ENCODE data around the gene DNAJC5.
A peak's percentile ranks its signal among the peaks of the same experiment; 100 is the strongest.

Gene DNAJC5

GRCh38 chr20:63941282-63942081, 46.6 kb downstream of the DNAJC5 start:
- no peak for DNase-seq (ENCODE audit: low read depth)

DNA sequence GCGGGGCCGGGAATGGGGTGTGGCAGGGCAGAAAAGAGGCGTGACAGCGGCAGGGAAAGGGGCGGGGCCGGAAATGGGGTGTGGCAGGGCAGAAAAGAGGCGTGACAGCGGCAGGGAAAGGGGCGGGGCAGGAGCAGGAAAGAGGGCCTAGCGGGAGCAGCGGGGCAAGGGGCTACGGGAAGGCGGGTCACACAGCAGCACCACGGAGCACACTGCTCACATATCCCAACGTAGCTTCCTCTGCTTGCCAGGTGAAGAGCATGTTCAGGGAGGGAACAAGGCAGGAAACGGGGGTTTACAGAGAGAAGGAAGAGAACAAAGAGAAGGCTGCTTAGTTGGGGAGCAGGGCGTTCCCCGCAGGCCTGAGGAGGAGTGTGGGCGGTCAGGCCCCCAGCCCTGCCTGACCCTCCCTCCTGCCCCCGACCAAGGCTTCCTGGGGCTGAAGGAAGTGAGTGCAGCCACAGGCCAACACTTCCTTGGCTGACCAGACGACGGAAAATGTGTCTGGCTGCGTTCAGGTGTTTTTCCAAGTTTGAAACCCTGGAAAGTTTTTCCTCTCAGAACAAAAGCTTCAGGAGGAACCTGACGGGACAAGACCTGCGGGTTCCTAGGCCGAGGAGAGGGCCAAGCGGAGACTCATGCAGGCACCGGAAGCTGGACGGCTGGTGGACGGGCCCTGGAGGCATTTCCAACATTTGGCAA, 47.5 kb downstream of the DNAJC5 start:
- DNase-seq (ENCODE audit: low read depth), result no peak

DNA sequence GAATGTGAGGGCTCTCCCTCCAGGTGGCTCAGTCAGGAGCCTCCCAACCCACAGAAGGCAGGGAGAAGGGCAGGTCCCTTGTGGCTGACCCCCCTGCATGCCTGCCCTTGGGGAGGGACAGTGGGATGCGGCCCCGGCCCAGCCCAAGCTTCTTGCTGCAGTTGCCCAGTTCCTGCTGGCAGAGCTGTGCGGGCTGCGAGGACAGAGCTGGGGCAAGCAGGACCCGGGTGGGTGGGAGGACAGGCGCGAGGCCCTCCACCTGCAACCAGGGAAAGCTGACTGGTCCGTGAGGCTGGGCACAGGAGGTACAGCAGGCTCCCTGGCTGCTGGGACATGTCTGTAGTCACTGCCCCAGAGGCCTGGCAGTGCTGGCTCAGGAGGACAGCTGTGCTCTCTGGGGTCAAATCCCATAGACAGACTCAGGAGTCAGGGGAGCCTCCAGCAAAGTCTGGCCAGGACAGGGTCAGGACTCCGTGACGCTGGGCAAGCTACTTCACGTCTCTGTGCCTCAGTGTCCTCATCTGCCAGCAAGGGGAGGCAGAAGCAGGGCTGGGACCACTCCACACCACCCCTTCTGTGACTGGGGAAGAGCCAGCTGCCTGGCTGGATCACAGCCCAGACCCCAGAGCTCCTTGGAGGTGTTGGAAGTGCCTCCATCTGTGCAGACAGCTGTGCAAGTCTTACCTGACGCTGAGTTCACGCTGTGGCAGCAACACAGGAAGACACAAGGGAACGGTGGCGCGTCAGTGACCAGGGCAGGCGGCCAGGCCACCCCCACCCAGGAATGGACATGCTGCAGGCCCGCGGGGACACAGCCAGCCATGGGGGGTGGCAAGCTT, 48.3 kb downstream of the DNAJC5 start:
- DNase-seq (ENCODE audit: low read depth), result no peak

GRCh38 chr20:63943808-63944077, 48.8 kb downstream of the DNAJC5 start:
- no peak for DNase-seq (ENCODE audit: low read depth)

GRCh38 chr20:63944078-63944941, 49.4 kb downstream of the DNAJC5 start:
- DNase-seq (ENCODE audit: low read depth), result no peak

DNA sequence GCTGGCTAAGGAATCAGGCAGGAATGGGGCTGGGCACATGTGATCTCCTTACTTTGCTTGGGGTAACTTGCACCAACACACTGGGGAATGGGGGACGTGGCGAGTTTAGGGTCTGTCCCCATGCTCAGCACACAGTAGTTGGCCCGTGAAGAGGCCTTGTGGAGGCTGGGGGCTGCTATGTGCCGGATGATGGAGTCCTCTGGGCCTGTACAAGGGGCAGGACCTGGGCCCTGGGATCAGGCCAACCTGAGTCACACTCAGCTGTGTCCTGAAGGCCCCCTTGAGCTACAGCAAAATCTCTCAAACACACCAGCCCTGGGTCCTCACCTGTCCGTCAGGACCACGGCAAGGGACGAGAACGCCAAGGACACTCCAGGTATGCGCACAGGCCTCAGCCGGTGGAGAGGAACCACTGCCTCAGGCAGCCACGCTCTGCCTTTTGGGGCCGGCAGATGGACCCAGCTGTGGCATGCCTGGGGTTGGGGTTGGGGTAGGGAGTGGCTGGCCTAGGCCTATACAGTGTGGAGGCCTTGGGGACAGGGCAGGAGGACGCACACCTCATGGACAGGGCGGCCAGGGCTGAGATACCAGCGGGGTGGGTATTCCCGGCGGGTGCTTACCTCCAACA, 50.2 kb downstream of the DNAJC5 start:
- no peak for DNase-seq (ENCODE audit: low read depth)

DNA sequence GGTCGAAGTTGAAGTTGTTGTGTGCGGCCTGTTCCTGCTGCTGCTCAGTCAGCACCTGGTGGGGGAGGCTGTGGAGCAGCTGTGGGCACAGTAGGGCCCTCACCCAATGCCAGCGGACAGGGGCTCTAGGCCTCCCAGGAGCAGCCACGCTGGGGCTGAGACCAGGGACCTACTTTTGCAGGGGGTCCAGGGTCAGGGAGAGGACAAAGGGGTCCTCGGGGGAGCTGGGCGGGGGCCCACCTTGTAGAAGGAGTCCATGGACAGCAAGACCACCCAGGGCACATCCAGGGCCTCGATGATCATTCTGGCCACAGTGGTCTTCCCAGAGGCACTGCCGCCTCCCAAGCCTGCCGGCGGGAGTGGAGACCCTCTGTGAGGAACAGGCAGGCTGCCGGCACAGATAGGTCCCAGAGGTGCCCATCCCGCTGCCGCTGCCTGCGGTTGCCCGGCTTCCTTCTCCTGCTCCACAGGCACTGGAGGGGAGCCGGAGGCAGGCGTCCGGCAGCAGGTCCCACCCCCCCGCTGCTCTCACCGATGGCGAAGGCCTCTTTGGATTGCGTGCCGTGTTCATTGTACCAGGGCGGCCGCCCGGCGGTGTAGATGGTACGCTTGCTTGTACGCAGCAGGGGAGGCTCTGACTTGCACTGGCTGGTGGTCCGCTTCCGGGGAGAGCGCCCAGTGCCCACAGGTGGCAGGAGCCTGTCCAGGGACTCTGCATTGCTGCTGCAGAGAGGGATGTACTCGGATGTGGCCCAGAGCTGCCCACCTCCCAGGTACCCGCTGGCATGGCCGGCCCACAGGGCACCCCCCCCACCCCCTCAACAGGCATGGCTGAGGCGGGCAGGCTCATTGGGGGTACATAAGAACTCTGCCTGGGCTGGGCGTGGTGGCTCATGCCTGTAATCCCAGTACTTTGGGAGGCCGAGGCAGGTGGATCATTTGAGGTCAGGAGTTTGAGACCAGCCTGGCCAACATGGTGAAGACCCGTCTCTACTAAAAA, 51.3 kb downstream of the DNAJC5 start:
- DNase-seq (ENCODE audit: low read depth), result no peak

DNA sequence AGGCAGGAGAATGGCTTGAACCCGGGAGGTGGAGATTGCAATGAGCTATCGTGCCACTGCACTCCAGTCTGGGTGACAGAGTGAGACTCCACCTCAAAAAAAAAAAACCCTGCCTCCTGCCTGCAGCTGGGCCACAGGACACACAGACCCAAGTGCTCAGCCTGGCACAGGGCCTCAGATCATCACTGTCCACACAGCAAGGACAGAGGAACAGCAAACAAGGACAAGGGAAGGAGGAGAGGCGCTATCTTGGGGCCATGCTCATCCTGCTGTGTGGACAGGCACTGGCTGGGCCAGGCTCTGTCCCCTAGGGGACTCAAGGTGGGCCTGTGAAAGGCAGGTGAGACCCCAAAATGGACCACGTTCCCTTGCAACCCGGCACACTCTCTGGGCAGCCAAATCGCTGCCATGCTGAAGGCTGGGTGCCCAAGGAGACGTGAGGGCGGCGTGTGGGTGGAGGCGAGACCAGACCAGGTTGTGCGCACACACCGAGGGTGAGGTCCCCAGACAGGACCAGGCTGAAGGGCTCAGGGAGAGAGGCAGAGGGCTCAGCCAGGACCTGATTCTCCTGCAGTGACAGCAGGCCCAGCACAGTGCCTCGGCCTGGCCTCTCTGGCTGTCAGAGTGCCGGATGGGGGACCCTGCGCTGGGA, 52.2 kb downstream of the DNAJC5 start:
- DNase-seq (ENCODE audit: low read depth), result no peak

DNA sequence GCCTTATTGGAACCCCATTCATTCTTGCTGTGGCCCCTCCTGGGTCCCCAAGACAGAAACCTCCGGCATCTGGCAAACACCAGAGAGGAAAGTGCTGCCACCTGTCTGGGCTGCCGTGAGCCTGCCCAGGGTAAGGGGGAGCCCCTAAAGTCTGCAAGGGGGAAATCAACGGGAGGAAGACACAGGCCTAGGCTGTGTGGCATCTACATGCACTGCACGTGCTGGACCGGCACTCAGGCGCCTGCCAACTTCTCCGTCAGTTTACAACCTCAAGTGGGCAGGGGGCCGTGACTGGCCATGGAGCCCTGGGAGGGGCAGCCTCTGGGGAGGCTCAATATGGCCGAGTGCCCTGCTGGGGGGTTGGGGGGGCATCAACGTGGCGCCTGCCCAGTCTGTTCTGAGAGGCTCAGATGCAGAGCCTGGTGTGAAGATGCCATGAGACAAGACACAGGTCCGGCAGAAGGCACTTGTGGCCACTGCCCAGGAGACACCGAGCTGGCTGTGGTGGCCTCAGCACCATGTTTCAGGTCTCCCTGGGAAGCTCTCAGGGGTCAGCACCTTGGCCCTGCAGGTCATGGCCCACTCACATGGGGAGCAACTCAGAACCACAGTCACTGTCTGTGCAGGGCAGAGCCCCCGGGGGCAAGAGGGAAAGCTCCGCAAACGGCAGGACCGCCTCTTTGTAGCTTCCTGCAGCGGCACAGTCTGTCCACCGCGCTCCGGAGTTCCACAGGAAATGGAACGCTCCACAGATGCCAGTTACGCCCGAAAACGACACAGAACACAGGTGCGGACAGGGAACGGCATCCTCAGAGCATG, 52.9 kb downstream of the DNAJC5 start:
- DNase-seq (ENCODE audit: low read depth), result no peak

DNA sequence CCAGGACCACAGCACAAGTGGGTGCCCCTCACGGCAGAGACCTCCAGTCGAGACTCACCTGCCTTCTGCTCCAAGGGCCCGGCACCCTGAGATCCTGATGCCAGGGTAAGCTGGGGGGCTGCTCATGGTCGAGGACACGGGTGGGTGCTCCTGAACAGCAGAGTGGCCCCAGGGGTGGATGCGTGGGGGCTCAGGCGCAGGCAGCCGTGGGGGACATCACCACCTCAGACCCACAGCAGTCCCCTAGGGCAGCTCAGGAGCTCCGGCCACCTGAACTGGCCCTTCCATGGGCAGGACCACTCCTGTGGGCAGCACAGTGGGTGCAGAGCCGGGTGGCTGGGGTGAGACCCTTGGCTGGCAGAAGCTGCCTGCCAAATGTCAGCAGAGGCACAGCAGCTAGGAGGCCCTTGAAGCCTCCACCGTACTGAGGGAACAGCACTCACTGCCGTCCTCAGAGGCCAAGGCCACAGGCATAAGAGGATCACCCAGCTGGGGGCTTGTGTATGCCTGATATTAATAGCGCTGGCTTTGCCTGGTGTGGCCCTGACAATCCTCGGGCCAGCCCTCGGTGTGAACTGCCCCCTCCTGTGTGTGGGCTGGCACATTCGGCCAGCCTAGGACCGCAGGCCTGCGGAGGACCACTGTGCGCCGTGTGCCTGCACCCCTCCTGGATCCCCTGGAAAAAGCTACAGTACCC, 55.9 kb downstream of the DNAJC5 start:
- no peak for DNase-seq (ENCODE audit: low read depth)

GRCh38 chr20:63951398-63952209, 56.7 kb downstream of the DNAJC5 start:
- DNase-seq (ENCODE audit: low read depth), result no peak

DNA sequence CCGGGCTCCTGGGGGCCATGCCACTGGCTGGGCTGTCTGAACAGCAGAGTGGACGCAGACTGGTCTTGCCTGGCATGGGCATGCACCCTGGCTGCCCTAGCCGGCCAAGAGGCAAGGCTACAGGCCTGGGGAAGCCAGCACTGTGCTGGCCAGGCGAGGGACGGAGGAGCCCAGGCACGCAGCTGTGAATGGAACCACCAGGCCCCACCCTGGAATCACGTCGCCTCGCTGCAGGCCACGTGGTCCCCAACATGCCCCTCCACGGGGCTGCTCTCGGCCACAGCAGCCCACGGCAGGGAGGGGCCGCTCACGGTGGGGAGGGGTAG, 57.2 kb downstream of the DNAJC5 start:
- DNase-seq (ENCODE audit: low read depth), result no peak

GRCh38 chr20:63952769-63953168, 57.8 kb downstream of the DNAJC5 start:
- no peak for DNase-seq (ENCODE audit: low read depth)

DNA sequence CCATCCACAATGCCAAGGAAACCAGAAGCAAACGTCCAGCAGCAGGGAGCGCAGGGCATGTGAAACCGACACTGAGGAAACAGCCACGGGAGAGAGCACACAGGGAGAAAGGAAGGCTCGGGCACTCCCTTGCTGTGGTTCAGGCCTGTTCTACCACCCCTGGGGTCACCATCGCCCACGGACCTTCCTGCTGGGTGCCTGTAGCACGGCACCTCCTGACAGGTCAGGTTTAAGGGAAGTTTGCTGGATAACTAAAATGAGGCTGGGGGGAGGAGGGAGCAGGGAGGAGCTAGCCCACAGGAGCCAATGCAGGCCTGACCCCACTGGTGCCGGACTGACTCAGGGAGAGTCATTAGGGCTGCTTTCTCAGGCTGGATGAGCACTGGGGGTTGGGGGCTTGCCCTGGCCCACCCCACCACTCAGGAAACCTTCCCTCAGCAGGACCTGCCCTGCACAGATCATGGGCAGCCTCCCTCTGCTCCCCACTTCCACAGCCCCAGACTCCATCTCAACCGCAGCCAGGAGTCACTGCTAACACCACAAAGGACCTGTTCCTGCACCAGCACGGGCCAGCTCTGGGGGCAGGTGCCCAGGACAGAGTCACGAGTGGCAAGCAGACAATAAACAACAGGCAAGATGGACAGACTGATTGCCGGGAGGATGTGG, 59.0 kb downstream of the DNAJC5 start:
- DNase-seq (ENCODE audit: low read depth), result no peak

DNA sequence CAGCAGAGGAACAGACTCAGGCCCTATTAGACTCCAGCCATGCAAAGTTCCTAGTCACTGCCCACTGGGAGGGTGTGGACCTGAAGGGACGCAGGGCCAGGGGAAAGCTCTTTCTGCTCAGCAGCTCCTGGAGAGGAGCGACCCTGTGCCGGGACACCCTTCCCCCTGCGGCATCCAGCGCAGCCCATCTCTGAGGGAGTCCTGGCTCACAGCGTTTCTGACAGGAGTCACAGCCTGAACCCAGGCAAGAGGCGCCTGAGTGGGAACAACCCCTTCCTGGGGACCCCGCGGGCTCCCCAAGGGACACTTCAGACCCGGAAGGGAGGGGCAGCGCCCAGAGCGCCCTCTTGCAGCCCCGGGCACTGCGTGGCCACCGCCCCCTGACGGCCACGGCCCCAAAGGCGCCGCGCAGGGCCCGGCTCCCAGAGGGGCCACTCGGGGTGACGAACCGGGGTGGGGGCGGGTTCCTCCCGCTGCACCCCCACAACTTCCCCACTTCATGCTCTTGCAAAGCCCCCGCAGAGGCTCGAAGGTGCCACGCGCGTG, 60.4 kb downstream of the DNAJC5 start:
- DNase-seq (ENCODE audit: low read depth), result no peak

GRCh38 chr20:63955827-63956663, 61.1 kb downstream of the DNAJC5 start, which contains the start of gene UCKL1:
UCKL1 (minus strand) TSS chr20:63956416; CDS start chr20:63956372, 44 bp downstream.
- DNase-seq (ENCODE audit: low read depth), result peak; percentile 51
